Stimulated activated CD4-positive, alpha-beta T cell treated with anti-CD3 and anti-CD28 coated beads, Interleukin-1b, Interleukin-23, amount 100 ng/mL, for 24 hours (primary cell): Measurements from ENCODE around the gene ABHD8.
A peak's percentile ranks its signal among the peaks of the same experiment; 100 is the strongest.

ENCODE experiments used
- DNase-seq, 4 experiments: peaks; one replicate each; pipeline ENCODE4 v3.0.0-alpha.2; 2020; ENCODE audit warnings: low read depth in 4 of 4, low spot score in 1 of 4

ABHD8 gene

DNA sequence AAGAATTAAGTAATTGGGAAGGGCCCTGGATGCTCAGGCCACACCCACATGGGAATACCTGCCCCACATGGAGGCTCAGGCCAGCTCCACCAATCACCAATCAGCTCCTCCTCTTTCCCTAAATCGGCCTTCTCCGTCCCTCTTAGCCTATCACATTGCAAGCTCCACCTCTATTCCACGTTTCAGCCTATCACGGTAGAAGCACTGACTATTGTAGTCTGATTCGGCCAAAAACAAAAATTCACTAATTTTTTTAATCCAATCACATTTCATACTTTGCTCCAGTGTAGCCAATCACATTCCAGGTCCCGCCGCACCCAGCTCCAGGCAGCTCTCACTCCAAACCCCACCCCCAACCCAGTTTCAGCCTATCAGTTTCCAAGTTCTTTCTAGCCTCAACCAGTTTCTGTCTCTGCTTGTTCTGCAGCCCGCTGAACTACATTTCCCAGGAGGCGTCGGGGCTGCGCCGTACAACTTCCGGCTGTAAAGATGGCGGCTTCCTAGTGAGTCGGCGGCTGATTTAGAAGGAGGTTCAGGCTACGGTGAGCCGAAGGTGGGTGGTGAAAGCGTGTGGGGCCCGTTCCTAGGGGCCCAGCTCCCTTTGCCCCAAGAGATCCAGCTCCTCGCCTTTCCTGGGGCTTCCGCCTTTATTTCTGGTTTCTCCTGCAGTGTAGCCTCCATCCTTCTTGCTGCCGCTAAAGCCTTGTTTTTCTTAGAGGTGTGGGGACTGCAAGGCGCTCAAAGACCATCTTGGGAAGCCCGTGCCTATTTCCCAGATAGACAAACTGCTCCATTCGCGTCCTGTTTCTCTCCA is 36.0 kb downstream of the ABHD8 start, which contains the start of gene BABAM1:
TSS of gene BABAM1 (plus strand) at position 469 of the 814 bp plus-strand sequence. CDS start 1,364 bp downstream, outside the sequence.
- DNase-seq = peak; percentile 82 to 95 (median 88)

- DNase-seq = no peak
These were observed 36.6 kb downstream of the ABHD8 start for GRCh38 chr19:17266589-17266974.

GRCh38 chr19:17266026-17266425 is 37.2 kb downstream of the ABHD8 start:
- no peak for DNase-seq

DNA sequence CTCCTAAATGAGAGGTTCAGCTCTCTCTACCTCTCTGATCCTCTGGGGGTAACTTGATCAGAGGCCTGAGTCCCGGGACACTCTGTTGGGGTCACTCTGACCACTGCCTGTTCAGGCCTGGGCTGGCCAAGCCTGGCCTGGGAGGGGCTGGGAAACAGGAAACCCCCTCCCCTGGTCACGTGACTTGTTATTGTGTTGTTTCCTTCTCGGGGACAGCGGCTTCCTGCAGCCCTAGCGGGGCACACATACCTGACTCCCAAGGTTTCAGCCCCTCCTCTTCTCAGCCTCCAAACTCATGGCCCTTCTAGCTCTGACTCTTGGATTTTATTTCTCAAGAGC is 38.6 kb downstream of the ABHD8 start, which contains the start of gene USHBP1:
TSS of gene USHBP1 (minus strand) at position 105 of the 339 bp plus-strand sequence. CDS start 446 bp downstream, outside the sequence.
- no peak for DNase-seq

- DNase-seq = no peak
These were observed 39.2 kb downstream of the ABHD8 start for GRCh38 chr19:17263712-17264640.

GRCh38 chr19:17262557-17262956 is 40.7 kb downstream of the ABHD8 start:
- DNase-seq = no peak

DNA sequence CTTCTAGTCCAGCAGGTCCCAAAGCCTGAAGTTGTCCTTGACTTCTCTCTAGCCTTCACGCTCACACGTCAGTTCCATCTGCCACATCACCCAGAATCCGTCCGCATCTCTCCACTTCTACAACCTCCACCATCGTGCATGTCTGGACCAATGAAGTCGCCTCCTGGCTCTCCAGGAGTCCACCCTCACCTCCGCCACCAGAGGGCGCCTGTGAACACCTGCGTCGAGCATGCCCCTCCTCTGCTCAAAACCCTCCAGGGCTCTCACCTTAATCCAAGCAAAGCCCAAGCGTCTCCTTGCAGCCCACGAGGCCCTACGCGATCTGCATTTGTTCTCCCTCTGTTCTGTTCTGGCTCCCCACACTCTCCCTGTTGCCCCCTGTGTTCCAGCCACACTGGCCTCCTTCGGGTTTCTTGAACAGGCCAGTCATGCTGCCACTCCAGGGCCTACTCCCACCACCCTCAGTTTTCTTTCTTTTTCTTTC is 42.3 kb downstream of the ABHD8 start:
- DNase-seq = peak; percentile 82 to 92 (median 84)

DNA sequence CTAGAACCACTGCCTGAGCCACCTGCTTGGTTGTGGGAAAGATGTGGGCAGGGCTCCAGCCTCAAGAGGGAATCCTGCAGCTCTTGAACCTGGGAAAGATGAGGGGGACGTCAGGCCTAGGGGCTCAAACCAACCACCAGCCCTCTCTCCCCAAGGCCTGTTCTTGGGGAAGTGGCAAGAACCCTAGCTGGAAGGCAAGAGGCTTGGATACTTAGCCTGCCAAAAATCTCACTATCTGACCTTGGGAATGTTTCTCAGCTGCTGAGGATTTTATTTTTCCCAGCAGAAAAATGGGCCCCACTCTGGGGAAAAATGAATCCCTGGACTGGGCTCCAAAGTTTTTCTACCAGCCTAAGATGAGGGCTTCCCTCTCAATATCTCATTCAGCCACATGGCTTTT is 43.3 kb downstream of the ABHD8 start:
- no peak for DNase-seq

DNA sequence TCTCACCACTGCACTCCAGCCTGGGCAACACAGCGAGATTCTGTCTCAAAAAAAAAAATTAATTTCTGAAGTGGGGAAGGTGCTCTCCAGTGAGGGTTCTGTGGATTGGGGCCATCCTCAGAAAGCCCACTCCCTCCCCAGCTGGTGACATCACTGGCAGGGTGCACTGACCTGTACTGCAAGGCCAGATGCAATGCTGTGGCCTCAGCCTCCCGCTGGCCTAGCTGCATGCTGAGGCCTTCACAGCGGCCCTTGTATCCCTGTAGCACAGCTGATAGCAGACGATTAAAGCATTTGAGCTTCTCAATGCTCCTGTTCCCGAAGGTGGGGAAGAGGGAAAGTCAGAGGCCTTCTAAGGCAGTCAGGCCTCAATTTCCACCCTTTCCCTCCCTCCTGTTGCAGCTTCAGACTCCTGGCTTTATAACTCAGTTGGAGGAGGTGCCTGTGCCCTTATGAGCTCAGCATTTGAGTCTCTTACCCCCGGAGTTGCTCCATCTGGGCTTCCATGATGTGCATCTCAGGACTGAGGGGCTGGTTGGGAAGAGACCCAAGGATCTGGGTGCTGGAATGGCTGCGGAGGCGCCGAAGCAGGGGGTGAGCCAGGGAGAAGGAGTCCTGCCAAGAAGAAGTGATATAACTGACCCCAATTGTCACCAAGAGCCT is 44.0 kb downstream of the ABHD8 start:
- no peak for DNase-seq

- no peak for DNase-seq
These were observed 47.1 kb downstream of the ABHD8 start for GRCh38 chr19:17256130-17256529.

DNA sequence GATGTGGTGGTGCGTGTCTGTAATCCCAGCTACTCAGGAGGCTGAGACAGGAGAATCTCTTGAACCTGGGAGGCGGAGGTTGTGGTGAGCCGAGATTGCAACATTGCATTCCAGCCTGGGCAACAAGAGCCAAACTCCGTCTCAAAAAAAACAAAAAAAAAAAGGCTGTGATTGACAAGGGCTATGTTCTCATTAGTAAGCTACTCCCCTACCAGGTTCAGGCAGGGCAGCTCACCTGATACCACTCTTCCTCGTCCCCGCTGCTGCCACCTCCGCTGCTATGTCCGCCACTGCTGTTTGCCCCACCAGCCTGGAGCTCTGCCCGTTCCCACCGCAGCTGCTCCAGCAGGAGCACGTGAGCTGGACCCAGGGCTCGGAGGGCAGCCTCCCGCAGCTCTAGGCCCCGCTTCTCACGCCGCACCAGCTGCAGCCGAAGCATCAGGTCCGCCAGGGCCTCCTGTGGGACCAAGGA is 48.0 kb downstream of the ABHD8 start:
- DNase-seq = no peak

GRCh38 chr19:17254636-17255035 is 48.6 kb downstream of the ABHD8 start:
- DNase-seq = no peak

GRCh38 chr19:17249887-17250548 is 53.2 kb downstream of the ABHD8 start:
- no peak for DNase-seq

- DNase-seq = no peak
These were observed 55.0 kb downstream of the ABHD8 start for GRCh38 chr19:17248011-17248776.

DNA sequence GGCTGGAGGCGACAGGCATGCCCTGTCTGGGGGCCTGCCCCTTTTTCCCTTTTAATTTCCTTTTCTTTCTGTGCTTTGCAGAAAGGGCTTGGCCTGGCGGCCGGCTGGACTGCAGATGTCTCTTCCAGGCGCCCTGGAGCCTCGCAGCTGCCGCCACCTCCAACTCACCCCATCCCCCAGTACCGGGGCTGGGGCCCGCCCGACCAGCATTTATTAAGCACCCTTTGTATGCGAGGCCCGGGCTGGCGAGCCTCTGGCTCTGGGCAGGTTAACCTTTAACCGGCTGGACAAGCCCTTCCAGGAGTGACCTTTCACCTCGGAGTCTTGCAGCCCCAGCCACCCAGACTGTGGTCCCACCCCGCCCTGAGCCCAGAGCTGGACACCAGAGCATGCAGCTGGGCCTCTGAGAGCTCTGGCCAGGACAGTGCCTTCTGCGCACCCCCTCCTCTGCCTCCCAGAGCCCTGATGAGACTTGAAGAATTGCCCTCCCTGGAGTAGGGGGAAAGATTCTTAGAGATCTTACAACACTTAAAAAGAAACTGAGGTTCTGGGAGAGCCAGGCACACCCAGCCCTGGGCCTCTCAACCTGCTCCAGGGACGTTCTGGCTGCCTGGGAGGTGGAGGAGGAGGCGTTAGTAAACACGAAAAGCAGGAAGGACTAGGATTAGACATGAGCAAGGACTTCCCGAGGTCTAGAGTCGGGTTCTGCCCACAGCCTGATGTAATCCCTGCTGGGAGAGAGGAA is 56.4 kb downstream of the ABHD8 start:
- no peak for DNase-seq

- DNase-seq = peak in 1 of 4 experiments; percentile 27
These were observed 57.7 kb downstream of the ABHD8 start, which contains the start of gene NR2F6 for GRCh38 chr19:17245535-17245984. NR2F6 (minus strand) TSS chr19:17245919; CDS start chr19:17245220, 699 bp downstream.

- no peak for DNase-seq
These were observed 58.3 kb downstream of the ABHD8 start for GRCh38 chr19:17244618-17245534.
